ENCODE measurements around the gene XPO1.
"Not testable (repeated sequence)": the region's sequence is repeated elsewhere in the genome, so short reads cannot be mapped to it uniquely, and the experiment has no call there.

The XPO1 gene

GRCh38 chr2:61538200-61538919 lies at the start of gene XPO1:
TSS of gene XPO1 (minus strand) at chr2:61538356. CDS start at chr2:61533897, 4,459 bp downstream.
- DNase-seq, result peak; percentile 99

DNA sequence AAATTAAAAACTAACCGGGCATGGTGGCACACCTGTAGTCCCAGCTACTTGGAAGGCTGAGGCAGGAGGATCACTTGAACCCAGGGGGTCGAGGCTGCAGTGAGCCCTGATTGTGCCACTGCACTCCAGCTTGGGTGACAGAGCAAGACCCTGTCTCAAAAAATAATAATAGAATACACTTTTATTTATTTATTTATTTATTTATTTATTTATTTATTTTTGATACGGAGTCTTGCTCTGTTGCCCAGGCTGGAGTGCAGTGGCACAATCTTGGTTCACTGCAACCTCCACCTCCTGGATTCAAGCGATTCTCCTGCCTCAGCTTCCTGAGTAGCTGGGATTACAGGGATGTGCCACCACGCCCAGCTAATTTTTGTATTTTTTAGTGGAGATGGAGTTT lies 48.8 kb upstream of the XPO1 start:
- not testable (repeated sequence) for DNase-seq

DNA sequence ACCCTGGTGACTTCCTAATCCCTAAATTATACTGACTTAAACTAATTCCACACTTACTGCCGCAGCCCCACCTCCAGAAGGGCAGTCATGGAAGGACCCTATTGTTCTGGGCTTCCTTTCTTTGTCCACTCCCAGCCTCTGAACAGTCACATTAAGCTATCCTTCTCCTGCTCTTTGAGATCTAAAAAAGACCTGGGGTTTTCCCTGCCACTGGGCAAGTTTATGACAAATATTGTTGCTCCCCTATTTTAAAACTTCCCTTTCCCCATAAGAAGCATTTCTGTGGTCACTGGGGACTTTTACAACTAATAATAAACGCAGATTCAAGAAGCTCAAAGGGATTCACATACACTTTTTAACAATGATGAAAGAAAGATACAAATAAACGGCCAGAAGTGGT lies 47.2 kb upstream of the XPO1 start:
- DNase-seq, result no peak

- not testable (repeated sequence) for DNase-seq
Observed at GRCh38 chr2:61584368-61584767, 46.2 kb upstream of the XPO1 start.

DNA sequence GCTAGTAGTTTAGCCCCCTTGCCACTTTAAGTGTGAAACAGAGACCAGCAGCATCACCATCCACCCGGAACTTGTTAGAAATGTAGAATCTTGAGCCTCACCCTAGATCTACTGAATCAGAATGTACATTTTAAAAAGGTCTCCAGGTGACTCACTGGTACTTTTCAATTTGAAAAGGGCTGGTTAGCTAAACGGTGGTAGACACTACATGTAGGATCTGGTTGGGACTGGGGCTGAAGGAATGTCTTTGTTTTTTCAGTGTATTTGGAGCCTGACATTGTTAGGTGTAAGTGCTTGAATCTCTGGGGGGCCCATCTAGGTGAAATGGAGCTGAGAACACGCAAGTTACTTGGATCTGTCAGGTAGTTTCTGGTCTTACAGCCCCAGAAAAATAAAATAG lies 44.0 kb upstream of the XPO1 start:
- DNase-seq, result no peak

DNA sequence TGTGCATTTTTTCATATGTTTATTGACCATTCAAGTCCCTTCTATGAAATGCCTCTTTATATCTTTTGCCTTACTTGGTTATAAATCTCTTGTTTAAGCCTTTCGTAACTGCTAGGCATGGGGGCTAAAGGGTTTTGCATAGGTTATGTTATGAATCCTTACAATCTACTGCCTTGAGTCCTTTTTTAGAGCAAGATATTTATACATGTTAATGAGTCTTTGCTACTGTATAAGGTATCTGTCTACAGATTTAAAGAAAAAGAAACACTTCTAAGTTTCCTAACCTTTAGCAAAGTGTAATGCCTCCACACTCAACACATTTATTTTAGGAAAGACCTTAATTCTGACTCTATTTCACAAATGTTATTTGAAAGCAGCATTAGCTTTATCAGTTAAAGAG lies 43.6 kb upstream of the XPO1 start:
- DNase-seq, result no peak

GRCh38 chr2:61575447-61575859 lies 37.3 kb upstream of the XPO1 start:
- DNase-seq, result no peak

GRCh38 chr2:61566566-61566965 lies 28.4 kb upstream of the XPO1 start:
- no peak for DNase-seq

- DNase-seq, result no peak
Observed at GRCh38 chr2:61562615-61563014, 24.5 kb upstream of the XPO1 start.

- no peak for DNase-seq
Observed at GRCh38 chr2:61558160-61558559, 20.0 kb upstream of the XPO1 start.

- DNase-seq, result no peak
Observed at GRCh38 chr2:61557381-61557780, 19.2 kb upstream of the XPO1 start.

DNA sequence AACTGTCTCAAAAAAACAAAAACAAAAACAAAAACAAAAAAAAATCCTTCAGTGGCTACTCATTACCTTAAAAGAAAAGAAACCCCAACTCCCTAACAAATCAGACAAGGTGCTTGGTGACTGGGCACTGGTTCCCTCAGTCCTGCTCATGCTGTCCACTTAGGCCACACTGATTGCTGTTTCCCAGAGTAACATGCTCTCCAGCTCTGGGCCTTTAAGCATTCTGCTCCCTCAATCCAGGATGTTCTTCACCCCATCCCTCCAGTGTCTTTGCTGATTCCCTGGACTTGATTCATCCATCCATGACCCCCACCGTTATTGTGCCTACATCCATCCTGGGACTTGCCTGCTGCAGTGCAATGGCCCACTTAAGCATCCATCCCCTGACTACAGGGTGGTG lies 16.4 kb upstream of the XPO1 start:
- no peak for DNase-seq

GRCh38 chr2:61550375-61551209 lies 12.4 kb upstream of the XPO1 start:
- no peak for DNase-seq

GRCh38 chr2:61549546-61549945 lies 11.4 kb upstream of the XPO1 start:
- DNase-seq, result no peak

GRCh38 chr2:61543062-61543461 lies 4.9 kb upstream of the XPO1 start:
- no peak for DNase-seq

GRCh38 chr2:61540167-61540566 lies 2.0 kb upstream of the XPO1 start:
- DNase-seq, result not testable (repeated sequence)

GRCh38 chr2:61538920-61539520 lies 864 bp upstream of the XPO1 start:
- DNase-seq, result peak; percentile 58

- DNase-seq, result no peak
Observed at GRCh38 chr2:61537950-61538199, 281 bp downstream of the XPO1 start.

GRCh38 chr2:61537277-61537949 lies 743 bp downstream of the XPO1 start:
- DNase-seq, result no peak

- DNase-seq, result peak; percentile 93
Observed at GRCh38 chr2:61536572-61537276, 1.4 kb downstream of the XPO1 start.

DNA sequence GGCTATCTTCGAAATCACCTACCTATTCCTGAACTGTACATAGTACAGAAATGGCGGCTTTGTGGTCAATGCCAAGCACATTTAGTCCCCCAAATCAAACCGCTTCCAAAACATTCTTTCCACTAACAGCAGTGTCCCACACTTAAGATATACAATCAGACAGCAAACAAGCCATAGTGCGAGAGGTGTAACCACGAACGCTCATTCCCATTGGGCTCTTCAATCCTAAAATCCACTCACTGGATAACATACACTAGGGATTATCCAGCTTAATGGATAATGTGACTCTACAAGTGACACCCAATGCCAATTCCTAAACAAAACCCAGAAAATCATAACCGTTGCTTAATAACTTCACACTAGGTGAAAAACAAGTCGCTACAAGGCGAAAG lies 2.0 kb downstream of the XPO1 start:
- DNase-seq, result peak; percentile 47

- no peak for DNase-seq
Observed at GRCh38 chr2:61535449-61535848, 2.7 kb downstream of the XPO1 start.

- no peak for DNase-seq
Observed at GRCh38 chr2:61534926-61535325, 3.2 kb downstream of the XPO1 start.

All from activated CD4-positive, alpha-beta T cell treated with anti-CD3 and anti-CD28 coated beads, Interleukin-2, Interleukin-6, amounts not matched to agents 100 ng/mL and 50 ng/mL, durations not matched to agents 16 hours and 8 hours (primary cell).